Naive B cell (primary cell): Measurements from ENCODE around the gene PER1. TPM values are rescaled to one million over a fixed set of nuclear protein-coding genes. Genes with fewer than 3 reads are reported as not detected.

Experiments used
- ATAC-seq, 2 donors: fragments of 150-1000 bp; cut with Tn5 transposase; 2 replicates each; pipeline ENCODE4 v1.10.0; 2021; ENCODE audit warnings: low read depth in 2 of 2, mild to moderate bottlenecking in 2 of 2, moderate library complexity in 2 of 2
- DNase-seq: peaks from one replicate; pipeline ENCODE4 v3.0.0; 2022
- H3K27ac Mint-ChIP-seq, 6 donors: one replicate each; pipeline ENCODE4 v1.8.0; 2020 to 2022; ENCODE audit warnings: mild to moderate bottlenecking in 6 of 6, mixed read lengths in 6 of 6, moderate library complexity in 5 of 6, inconsistent platforms in 2 of 6
- H3K27me3 Mint-ChIP-seq, 3 donors: one replicate each; pipeline ENCODE4 v1.8.0; 2021 to 2022; ENCODE audit warnings: mixed read lengths in 3 of 3, mild to moderate bottlenecking in 1 of 3
- H3K36me3 Mint-ChIP-seq, 2 donors: one replicate each; pipeline ENCODE4 v1.8.0; 2020 to 2022; ENCODE audit warnings: mixed read lengths in 2 of 2, inconsistent platforms in 1 of 2, mild to moderate bottlenecking in 1 of 2
- H3K4me1 Mint-ChIP-seq, 3 donors: one replicate each; pipeline ENCODE4 v1.8.0; 2020 to 2022; ENCODE audit warnings: mixed read lengths in 3 of 3, inconsistent platforms in 1 of 3, mild to moderate bottlenecking in 1 of 3, moderate library complexity in 1 of 3
- H3K4me3 Mint-ChIP-seq, 8 donors: one replicate each; pipeline ENCODE4 v1.8.0; 2020 to 2022; ENCODE audit warnings: mild to moderate bottlenecking in 8 of 8, mixed read lengths in 8 of 8, moderate library complexity in 8 of 8, inconsistent platforms in 2 of 8
- H3K9me3 Mint-ChIP-seq, 7 donors: one replicate each; pipeline ENCODE4 v1.8.0; 2020 to 2022; ENCODE audit warnings: mixed read lengths in 7 of 7, mild to moderate bottlenecking in 5 of 7, inconsistent platforms in 2 of 7, moderate library complexity in 1 of 7
- polyA plus RNA-seq, 6 donors: library from polyadenylated mRNA; unstranded; fragments of 300-500 nt; fragmentation: Illumina TruSeq; gene quantifications; one replicate each; pipeline ENCODE4 v1.2.3, GENCODE V29; 2021; ENCODE audit warnings: low read depth in 6 of 6

Gene PER1
- polyA plus RNA-seq, 6 donors from 2014 or later: 4.5 to 20.9 (median 13.5) TPM

DNA sequence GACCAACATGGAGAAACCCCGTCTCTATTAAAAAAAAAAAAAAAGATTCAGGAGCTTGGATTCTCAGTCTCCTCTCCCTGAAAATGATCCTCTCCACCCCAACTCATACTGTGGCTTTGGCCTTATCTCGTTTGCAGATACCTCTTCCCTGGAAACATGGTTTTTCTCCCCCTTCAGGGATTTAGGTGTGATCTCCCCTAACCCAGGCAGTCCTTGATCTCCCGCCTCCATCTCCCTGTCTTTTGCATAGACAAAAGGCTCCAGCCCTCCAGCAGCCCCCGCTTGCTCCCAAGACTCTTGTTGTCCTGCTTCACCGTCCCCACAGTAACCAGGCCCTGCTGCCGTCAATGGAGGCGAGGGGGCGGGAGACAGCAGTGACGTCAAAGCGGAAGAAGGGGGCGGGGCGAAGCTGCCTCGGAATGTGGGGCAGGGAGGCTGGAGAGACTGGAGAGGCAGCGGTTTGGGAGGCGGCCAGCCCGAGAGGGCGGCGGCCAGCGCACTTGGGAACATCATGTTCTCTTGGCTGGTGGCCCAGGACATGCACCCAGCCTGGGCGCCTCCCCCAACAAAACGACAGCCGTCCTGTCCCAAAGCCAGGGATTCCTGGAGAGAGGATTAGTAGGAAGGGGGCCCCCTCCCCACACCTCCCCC, 1.9 kb upstream of the PER1 start:
- Mint-ChIP-seq H3K9me3 (no peaks in the 10 kb centered on the region), H3K4me1 (peaks cover 24 to 56% (median 33%) of the 10 kb centered on the region in 3 donors), H3K36me3 (peaks cover 5 to 8% of the 10 kb centered on the region in 2 donors), H3K27me3 (no peaks in the 10 kb centered on the region), H3K4me3 (peak overlapping the region in 4 of 8 donors; percentile 52 to 94 (median 84)), H3K27ac (no peak overlapping the region)
- DNase-seq: peak; percentile 87
- peak; percentile 1 to 6 for ATAC-seq

DNA sequence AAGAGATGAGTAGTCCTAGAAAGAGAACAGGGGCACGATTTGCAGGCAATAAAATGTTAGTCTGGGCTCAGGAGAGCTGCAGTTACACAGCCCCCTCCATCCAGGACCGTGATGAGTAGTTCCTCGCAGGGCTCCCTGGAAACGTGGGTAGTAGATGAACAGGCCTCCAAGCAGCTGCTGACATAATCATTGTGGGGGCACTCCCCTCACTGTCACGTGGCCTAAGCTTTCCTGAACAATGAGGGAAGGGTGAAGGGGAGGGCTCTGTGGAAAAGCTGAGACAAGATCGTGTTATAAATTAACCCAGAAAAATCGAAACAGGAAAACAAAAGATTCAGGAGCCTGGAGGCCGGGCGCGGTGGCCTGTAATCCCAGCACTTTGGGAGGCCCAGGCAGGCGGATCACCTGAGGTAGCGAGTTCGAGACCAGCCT, 1.3 kb upstream of the PER1 start:
- Mint-ChIP-seq H3K27me3 (no peaks in the 10 kb centered on the region), H3K4me3 (peak overlapping the region in 5 of 8 donors; percentile 26 to 96 (median 94)), H3K4me1 (peaks cover 20 to 51% (median 30%) of the 10 kb centered on the region in 3 donors), H3K36me3 (peaks cover 2 to 8% of the 10 kb centered on the region in 2 donors), H3K27ac (no peak overlapping the region), H3K9me3 (no peaks in the 10 kb centered on the region)
- DNase-seq: no peak
- no peak for ATAC-seq

DNA sequence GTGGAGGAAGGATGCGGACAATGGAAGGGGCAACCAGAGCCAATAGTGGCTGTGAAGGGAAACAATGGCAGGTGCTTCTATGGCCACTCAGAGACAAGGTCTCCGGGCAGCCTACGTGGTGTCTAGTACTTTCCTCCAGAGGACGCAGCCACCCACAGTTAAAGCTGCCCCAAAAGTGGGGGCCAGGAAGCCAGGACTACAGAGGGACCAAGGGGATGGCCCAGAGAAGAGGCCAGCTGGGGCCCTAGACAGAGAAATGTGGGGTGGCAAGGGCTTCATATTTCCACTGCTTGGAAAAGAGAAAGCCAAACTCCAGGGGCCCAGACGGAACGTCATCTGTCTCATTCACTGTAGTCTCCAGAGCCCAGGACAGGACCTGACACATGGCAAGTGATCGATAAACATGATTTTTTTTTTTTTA, 837 bp upstream of the PER1 start:
- DNase-seq (no peak), ATAC-seq (no peak)
- peaks cover 18 to 46% (median 26%) of the 10 kb centered on the region in 3 donors for H3K4me1 Mint-ChIP-seq
- peak overlapping the region in 5 of 8 donors; percentile 66 to 96 (median 94) for H3K4me3 Mint-ChIP-seq
- no peaks in the 10 kb centered on the region for H3K27me3 Mint-ChIP-seq
- H3K36me3 Mint-ChIP-seq: peaks cover 0 to 8% of the 10 kb centered on the region in 2 donors
- peak overlapping the region in 1 of 6 donors; percentile 78 for H3K27ac Mint-ChIP-seq
- no peaks in the 10 kb centered on the region for H3K9me3 Mint-ChIP-seq

DNA sequence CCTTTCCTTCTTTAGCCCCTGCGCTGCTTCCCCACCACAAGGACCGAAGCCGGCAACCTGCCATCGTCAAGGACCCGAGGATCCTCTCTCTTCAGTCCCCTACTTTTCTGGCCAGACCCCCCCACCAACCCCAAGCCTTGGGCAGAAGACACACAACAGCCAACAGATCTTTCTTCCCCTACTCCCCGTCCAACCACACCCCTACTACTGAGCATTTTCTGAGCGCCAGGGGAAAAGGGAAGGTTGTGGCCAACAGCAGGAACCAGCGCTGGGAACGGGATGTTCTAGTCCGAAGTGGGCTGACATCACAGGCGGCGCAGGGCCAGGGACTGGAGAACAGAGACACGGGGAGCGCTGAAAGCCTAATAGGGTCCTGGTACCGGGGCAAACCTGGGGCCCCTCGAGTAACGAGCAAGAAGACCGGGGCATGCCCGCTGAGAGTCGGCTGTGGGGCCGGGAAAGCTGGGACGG, 528 bp downstream of the PER1 start:
- Mint-ChIP-seq H3K9me3 (no peaks in the 10 kb centered on the region), H3K4me3 (peak overlapping the region in 5 of 8 donors; percentile 91 to 96 (median 94)), H3K27me3 (no peaks in the 10 kb centered on the region), H3K36me3 (peaks cover 0 to 14% of the 10 kb centered on the region in 2 donors), H3K4me1 (peaks cover 26 to 45% (median 31%) of the 10 kb centered on the region in 3 donors), H3K27ac (peak overlapping the region in 4 of 6 donors; percentile 97 to 100 (median 98))
- no peak for DNase-seq
- ATAC-seq: peak in 1 of 2 donors; percentile 3

DNA sequence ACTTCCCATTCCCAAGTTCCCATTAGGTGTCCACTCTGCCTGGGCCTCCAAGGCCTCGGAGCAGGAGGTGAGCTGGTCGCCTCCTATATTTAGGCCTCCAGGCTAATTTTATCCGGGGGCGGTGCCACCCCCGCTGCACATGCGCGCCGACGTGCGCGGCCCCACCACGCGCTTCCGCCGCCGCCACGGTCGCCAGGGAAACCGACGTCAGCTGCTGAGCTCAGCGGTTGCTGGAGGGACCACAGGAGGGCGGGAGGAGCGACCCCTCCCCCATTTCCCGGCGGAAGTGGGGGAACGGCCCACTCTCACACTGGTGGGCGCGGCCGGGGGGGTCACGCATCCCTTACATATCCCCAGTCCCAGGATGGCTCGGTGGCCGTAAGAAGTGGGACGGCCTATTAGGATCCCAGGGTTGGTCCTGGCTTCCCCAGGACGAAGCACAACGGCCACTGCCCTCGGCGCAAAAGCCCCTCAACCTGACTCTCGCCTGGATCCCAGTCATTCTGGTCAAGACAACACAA, 1.0 kb downstream of the PER1 start:
- Mint-ChIP-seq H3K4me3 (peak overlapping the region in 5 of 8 donors; percentile 91 to 96 (median 94)), H3K27ac (peak overlapping the region in 4 of 6 donors; percentile 97 to 100 (median 98)), H3K27me3 (no peaks in the 10 kb centered on the region), H3K4me1 (peaks cover 30 to 45% (median 33%) of the 10 kb centered on the region in 3 donors), H3K36me3 (peaks cover 0 to 19% of the 10 kb centered on the region in 2 donors), H3K9me3 (no peaks in the 10 kb centered on the region)
- peak; percentile 94 for DNase-seq
- ATAC-seq: peak; percentile 57 to 62

DNA sequence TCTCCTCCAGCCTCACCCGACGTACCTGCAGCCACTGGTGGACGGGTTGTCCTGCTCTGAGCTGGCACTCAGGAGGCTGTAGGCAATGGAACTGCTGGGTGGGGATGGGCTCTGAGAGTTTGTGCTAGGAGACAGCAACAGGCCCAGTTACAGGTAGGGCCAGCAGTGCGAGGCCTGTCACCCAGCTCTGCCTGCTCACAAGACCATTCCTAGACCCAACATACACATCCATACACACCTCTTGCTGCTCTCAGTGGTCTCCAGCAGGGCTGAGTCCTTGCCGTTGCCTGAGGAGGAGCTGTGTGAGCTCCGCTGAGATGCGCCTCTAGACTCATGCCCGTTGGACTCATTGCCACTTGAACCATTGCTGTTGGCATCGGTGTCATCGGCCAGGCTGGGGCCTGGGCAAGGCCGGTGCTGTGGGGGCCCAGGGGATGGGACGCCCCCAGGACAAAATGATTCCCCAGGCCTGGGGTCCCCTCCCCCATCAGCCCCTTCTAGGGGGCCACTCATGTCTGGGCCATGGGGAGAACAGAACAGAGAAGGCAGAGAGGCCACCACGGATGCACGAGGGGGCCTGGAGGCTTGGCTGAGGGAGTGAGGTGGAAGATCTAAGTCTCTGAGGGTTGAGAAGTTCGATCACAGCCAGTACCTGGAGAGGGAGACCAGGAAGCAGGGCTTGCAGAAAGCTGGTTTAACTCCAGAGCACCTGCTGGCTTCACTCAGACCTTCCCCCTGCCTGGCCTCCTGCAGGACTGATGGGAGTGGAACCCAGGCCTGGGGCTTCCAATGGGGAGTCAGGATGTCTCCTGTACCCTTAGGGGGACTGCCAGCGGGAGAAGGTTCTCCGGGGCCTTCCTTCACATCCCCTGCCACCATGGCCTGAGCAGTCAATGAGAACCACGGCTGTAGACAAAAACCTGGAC, 1.7 kb downstream of the PER1 start:
- no peaks in the 10 kb centered on the region for H3K9me3 Mint-ChIP-seq
- peaks cover 0 to 24% of the 10 kb centered on the region in 2 donors for H3K36me3 Mint-ChIP-seq
- ATAC-seq: no peak
- H3K27me3 Mint-ChIP-seq: no peaks in the 10 kb centered on the region
- no peak for DNase-seq
- H3K4me1 Mint-ChIP-seq: peaks cover 34 to 45% (median 37%) of the 10 kb centered on the region in 3 donors
- peak overlapping the region in 4 of 6 donors; percentile 97 to 100 (median 98) for H3K27ac Mint-ChIP-seq
- peak overlapping the region in 5 of 8 donors; percentile 44 to 96 (median 92) for H3K4me3 Mint-ChIP-seq

DNA sequence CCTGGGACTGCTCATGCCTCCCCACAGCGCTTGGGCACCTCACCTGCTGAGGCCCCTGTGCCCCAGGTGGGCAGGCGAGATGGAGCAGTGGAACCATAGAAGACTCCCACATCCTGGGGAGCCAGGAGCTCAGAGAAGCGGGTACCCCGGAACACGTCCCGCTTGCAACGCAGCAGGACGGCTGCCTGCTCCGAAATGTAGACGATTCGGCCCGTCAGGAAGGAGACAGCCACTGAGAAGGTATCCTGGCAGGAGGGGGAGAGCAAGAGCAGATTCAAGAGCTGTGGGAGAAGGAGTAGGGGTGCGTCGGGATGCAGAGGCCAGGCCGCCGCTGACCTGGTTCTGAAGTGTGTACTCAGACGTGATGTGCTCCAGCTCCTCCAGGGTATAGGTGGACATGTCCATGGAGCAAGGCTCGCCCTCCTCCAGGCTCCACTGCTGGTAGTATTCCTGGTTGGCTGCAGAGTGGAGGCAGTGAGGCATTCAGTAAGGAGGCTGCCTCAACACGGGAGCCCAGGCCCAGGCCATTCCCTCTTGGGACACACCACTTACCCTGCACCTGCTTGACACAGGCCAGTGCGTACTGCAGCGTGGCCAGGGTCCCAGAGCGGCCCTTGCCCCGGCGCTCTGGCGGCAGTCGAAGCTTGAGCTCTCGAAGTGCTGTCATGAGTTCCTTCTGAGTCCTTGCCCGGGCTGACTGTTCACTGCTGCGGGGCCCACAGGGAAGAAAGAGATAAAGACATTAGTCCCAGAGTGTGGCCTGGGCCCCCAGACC, 2.6 kb downstream of the PER1 start:
- Mint-ChIP-seq H3K4me3 (peak overlapping the region in 6 of 8 donors; percentile 42 to 96 (median 66)), H3K4me1 (peaks cover 34 to 45% (median 37%) of the 10 kb centered on the region in 3 donors), H3K36me3 (peaks cover 0 to 24% of the 10 kb centered on the region in 2 donors), H3K27me3 (no peaks in the 10 kb centered on the region), H3K27ac (peak overlapping the region in 5 of 6 donors; percentile 56 to 100 (median 97)), H3K9me3 (no peaks in the 10 kb centered on the region)
- ATAC-seq (no peak), DNase-seq (peak; percentile 12)

DNA sequence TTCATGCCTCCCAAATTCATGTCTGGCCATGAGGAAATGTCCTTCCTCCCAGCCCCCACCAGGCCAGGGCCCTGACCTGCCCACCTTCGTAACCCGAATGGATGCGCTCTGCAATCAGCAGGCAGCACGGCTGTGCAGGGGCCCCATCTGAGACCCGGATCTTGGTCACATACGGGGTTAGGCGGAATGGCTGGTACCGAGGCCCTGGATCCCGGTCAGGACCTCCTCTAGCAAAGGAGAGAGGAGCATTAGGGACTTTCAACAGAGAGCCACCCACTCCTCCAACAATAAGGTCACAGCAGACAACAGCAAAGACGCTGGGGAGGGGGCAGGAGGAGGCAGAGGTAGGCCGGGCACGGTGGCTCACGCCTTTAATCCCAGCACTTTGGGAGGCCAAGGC, 3.6 kb downstream of the PER1 start:
- no peaks in the 10 kb centered on the region for H3K9me3 Mint-ChIP-seq
- no peak for ATAC-seq
- peaks cover 37 to 42% (median 38%) of the 10 kb centered on the region in 3 donors for H3K4me1 Mint-ChIP-seq
- peak overlapping the region in 5 of 6 donors; percentile 6 to 82 (median 61) for H3K27ac Mint-ChIP-seq
- peaks cover 0 to 24% of the 10 kb centered on the region in 2 donors for H3K36me3 Mint-ChIP-seq
- H3K4me3 Mint-ChIP-seq: peak overlapping the region in 3 of 8 donors; percentile 15 to 38 (median 19)
- H3K27me3 Mint-ChIP-seq: no peaks in the 10 kb centered on the region
- peak; percentile 12 for DNase-seq

DNA sequence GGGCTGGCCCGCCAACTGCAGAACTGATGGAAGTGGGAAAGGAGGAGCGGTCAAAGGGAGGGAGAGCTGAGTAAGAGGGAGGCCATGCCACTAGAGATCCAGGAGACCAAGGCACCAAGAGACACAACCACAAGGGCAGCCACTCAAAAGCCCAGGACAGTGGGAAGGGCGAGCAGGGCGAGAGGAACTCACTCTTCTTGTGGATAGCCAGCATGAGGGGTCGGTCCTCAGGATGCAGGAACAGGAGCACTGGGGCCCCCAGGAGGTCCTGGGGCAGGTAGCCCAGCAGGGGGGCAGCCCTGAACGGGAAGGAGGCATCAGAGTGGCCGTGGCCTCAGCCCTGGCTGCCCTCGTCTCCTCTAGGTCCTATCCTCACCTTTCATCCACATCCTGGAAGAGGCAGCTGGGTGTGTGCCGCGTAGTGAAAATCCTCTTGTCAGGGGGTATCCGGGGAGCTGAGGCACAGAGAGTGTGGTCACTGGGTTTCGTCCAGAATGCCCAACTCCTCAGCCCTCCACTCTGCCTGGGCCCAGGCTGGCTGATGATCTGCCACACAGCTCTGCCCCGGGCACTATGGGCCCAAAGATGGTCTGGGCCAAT, 4.3 kb downstream of the PER1 start:
- H3K27me3 Mint-ChIP-seq: no peaks in the 10 kb centered on the region

DNA sequence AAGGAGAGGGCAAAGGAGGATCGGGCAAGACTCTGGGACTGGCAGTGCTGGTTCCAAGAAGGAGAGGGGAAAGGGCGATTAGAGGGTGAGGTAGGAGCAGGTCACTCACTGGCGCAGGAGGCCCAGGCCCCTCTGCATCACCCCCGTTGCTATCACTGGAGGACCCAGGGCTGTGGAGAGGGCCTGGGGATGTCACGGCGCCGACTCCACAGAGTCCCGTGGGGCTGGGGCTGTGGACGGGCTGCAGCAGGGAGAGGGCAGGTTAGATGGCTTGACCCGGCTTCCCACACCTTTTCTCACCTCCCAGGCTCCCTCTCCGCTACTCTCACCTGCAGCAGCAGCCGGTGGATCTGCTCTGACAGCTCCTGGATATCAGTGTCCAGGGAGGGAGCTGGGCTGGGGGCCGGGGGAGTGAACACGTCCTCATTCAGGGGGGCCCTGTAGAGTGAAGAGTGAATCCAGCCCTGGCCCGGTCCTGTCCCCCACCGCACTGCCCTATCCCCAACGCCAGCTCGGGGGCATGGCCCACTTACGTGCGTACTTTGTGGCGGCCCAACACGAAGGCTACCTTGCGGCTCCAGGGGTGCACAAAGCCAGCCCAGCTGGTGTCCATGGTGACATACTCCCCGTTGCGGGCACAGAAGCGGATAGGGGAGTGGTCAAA, 4.9 kb downstream of the PER1 start:
- Mint-ChIP-seq H3K36me3 (peaks cover 0 to 25% of the 10 kb centered on the region in 2 donors), H3K4me1 (peaks cover 24 to 42% (median 38%) of the 10 kb centered on the region in 3 donors), H3K27me3 (no peaks in the 10 kb centered on the region), H3K9me3 (no peaks in the 10 kb centered on the region), H3K27ac (peak overlapping the region in 3 of 6 donors; percentile 47 to 91 (median 49)), H3K4me3 (peak overlapping the region in 2 of 8 donors; percentile 54 to 68)
- DNase-seq (no peak), ATAC-seq (no peak)

More for the DNA sequence above, 4.3 kb downstream of the PER1 start:
- Mint-ChIP-seq H3K36me3 (peaks cover 0 to 25% of the 10 kb centered on the region in 2 donors), H3K9me3 (no peaks in the 10 kb centered on the region), H3K4me3 (peak overlapping the region in 3 of 8 donors; percentile 9 to 68 (median 38)), H3K27ac (peak overlapping the region in 3 of 6 donors; percentile 47 to 91 (median 61)), H3K4me1 (peaks cover 30 to 42% (median 38%) of the 10 kb centered on the region in 3 donors)
- no peak for ATAC-seq
- DNase-seq: no peak

DNA sequence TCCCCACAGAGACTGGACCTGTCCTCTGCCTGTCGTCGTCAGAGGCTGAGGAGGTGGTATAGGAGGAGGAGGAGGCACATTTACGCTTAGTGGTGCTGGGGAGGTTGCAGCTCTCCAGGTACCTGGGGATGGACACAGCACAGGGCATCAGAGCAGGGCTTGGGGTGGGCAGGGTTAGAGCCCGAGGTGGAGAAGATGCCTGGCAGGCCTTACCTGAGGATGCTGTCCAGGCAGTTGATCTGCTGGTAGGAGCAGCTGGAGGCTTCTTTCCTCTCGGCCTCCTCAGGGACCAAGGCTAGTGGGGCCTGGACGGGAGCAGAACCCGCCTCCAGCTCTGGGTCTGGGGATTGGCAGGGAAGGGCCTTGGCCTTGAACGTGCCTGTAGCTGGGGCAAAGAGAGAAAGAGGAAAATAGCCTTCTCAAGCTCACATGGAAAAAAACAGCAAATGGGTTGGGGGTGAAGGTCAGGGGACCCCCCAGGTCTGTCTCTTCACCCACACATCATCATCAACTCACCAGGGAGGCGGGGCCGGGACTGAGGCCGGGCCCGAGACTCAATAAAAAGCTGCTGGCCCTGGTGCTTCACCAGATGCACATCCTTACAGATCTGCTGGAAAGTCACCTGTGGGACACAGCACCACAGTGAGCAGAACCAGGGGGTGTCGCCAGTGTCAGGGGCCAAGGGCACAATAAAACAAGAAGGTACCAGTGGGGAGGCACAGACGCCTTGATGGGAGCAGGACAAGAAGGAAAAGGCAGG, 5.6 kb downstream of the PER1 start:
- DNase-seq: no peak
- peak overlapping the region in 2 of 8 donors; percentile 21 to 54 for H3K4me3 Mint-ChIP-seq

More for the DNA sequence above, 5.6 kb downstream of the PER1 start:
- no peaks in the 10 kb centered on the region for H3K9me3 Mint-ChIP-seq
- H3K27me3 Mint-ChIP-seq: no peaks in the 10 kb centered on the region
- H3K36me3 Mint-ChIP-seq: peaks cover 0 to 25% of the 10 kb centered on the region in 2 donors
- H3K27ac Mint-ChIP-seq: peak overlapping the region in 3 of 6 donors; percentile 76 to 85 (median 80)
- H3K4me1 Mint-ChIP-seq: peaks cover 19 to 37% (median 33%) of the 10 kb centered on the region in 3 donors
- no peak for ATAC-seq
